Neuronal stem cell (in vitro differentiated cells): ENCODE results near the gene ABCC9.

Experiments used
- DNase-seq: peaks from one replicate; pipeline ENCODE4 v3.0.0-alpha.2; 2013; ENCODE audit warnings: low spot score
- H2AFZ ChIP-seq: one replicate; pipeline ENCODE4 v1.6.1; 2013; ENCODE audit warnings: mild to moderate bottlenecking, low read length, inconsistent platforms
- H2AK5ac ChIP-seq: 2 replicates; pipeline ENCODE4 v1.6.1; 2013; ENCODE audit warnings: low read depth, mild to moderate bottlenecking, inconsistent platforms, low read length, moderate library complexity, mixed read lengths
- H2BK120ac ChIP-seq: 2 replicates; pipeline ENCODE4 v1.6.1; 2013; ENCODE audit warnings: low read depth, mild to moderate bottlenecking, inconsistent platforms, low read length, moderate library complexity, mixed read lengths
- H2BK12ac ChIP-seq: one replicate; pipeline ENCODE4 v1.6.1; 2013; ENCODE audit warnings: low read length, inconsistent platforms
- H2BK15ac ChIP-seq: 2 replicates; pipeline ENCODE4 v1.6.1; 2013; ENCODE audit warnings: mild to moderate bottlenecking, low read length, inconsistent platforms, mixed read lengths
- H2BK5ac ChIP-seq: one replicate; pipeline ENCODE4 v1.6.1; 2013; ENCODE audit warnings: inconsistent platforms, mild to moderate bottlenecking, low read length, moderate library complexity
- H3K14ac ChIP-seq: one replicate; pipeline ENCODE4 v1.6.1; 2013; ENCODE audit warnings: low read length, inconsistent platforms
- H3K18ac ChIP-seq: 2 replicates; pipeline ENCODE4 v1.6.1; 2013; ENCODE audit warnings: low read length, inconsistent platforms
- H3K23ac ChIP-seq: 2 replicates; pipeline ENCODE4 v1.6.1; 2013; ENCODE audit warnings: low read depth, mild to moderate bottlenecking, mixed read lengths, low read length, inconsistent platforms; ENCODE audit not compliant: poor library complexity
- H3K27ac ChIP-seq: replicated peaks from 3 replicates; pipeline ENCODE4 v1.5.1; 2013; ENCODE audit warnings: low read length, inconsistent platforms
- H3K27me3 ChIP-seq, 3 experiments: 2 replicates each; pipeline ENCODE4 v1.6.1; 2013; ENCODE audit warnings: low read length in 3 of 3, mild to moderate bottlenecking in 2 of 3, inconsistent platforms in 1 of 3, low read depth in 1 of 3, mixed read lengths in 1 of 3, moderate library complexity in 1 of 3; ENCODE audit not compliant: control insufficient read depth in 3 of 3, insufficient read depth in 3 of 3
- H3K36me3 ChIP-seq, 2 donors: replicated peaks in 1 of 2; 2 replicates each; pipeline ENCODE4 v1.6.1; 2013; ENCODE audit warnings: low read length in 2 of 2; ENCODE audit not compliant: control insufficient read depth in 2 of 2, insufficient read depth in 2 of 2
- H3K4ac ChIP-seq: 2 replicates; pipeline ENCODE4 v1.6.1; 2013; ENCODE audit warnings: inconsistent platforms, mild to moderate bottlenecking, low read length, moderate library complexity
- H3K4me1 ChIP-seq, 2 donors: 1 replicate in 1 of 2; 2 replicates in 1 of 2; pipeline ENCODE4 v1.6.1; 2013; ENCODE audit warnings: low read length in 2 of 2, low read depth in 1 of 2; ENCODE audit not compliant: control insufficient read depth in 2 of 2, insufficient read depth in 1 of 2
- H3K4me2 ChIP-seq: one replicate; pipeline ENCODE4 v1.6.1; 2013; ENCODE audit warnings: mild to moderate bottlenecking, low read length, inconsistent platforms; ENCODE audit not compliant: insufficient read depth, poor library complexity, severe bottlenecking
- H3K4me3 ChIP-seq, 2 donors: 2 replicates each; pipeline ENCODE4 v1.5.1; 2013; ENCODE audit warnings: low read length in 2 of 2, mild to moderate bottlenecking in 2 of 2, inconsistent platforms in 1 of 2, moderate library complexity in 1 of 2
- H3K79me1 ChIP-seq: one replicate; pipeline ENCODE4 v1.6.1; 2013; ENCODE audit warnings: low read depth, mild to moderate bottlenecking, inconsistent platforms, low read length, moderate library complexity
- H3K9ac ChIP-seq: one replicate; pipeline ENCODE4 v1.6.1; 2013; ENCODE audit warnings: mild to moderate bottlenecking, low read depth, low read length, inconsistent platforms; ENCODE audit not compliant: poor library complexity
- H3K9me3 ChIP-seq, 2 donors: replicated peaks in 1 of 2; 2 replicates each; pipeline versions ENCODE3 to v1.6.1; 2013; ENCODE audit warnings: low read length in 2 of 2, mild to moderate bottlenecking in 2 of 2, inconsistent platforms in 1 of 2, low read depth in 1 of 2, mixed read lengths in 1 of 2, moderate library complexity in 1 of 2; ENCODE audit not compliant: control insufficient read depth in 2 of 2, insufficient read depth in 1 of 2
- H4K8ac ChIP-seq: one replicate; pipeline ENCODE4 v1.6.1; 2013; ENCODE audit warnings: low read depth, mild to moderate bottlenecking, inconsistent platforms, low read length, moderate library complexity
- H4K91ac ChIP-seq: one replicate; pipeline ENCODE4 v1.6.1; 2013; ENCODE audit warnings: low read length, low read depth, mild to moderate bottlenecking, inconsistent platforms; ENCODE audit not compliant: poor library complexity
- WGBS, 2 donors: extraction: QIAGEN DNeasy Blood & Tissue Kit; methylation state at CpG; one replicate each; pipeline ENCODE4 v1.1.7; 2013; ENCODE audit warnings: missing lambda C conversion rate in 2 of 2, mixed read lengths in 1 of 2; ENCODE audit not compliant: insufficient read length in 2 of 2, insufficient replicate concordance in 1 of 2; ENCODE audit errors: extremely low coverage in 2 of 2; 5-methylcytosine and 5-hydroxymethylcytosine counted together

ABCC9 gene

DNA sequence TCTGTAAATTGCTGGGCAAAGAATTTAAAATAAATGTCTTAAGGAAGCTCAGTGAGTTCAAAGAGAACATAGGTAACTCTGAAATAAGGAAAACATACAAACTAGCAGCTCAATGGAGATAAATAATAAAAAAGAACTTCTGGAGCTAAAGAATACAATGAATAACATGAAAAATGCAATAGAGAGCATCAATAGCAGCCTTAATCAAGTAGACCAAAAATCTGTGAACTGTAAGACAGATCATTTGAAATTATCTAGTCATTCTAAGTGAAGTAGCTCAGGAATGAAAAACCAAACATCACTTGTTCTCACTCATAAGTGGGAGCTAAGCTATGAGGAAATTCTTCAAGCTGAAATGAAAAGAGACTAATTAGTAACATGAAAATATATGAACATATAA lies 5.8 kb upstream of the ABCC9 start:
- no peak overlapping the region for H3K4me2 ChIP-seq
- no peak overlapping the region for H2BK5ac ChIP-seq
- DNase-seq: no peak
- no peak overlapping the region for H3K4me3 ChIP-seq
- H2AFZ ChIP-seq: no peak overlapping the region
- peaks cover 0 to 5% (median 0%) of the 10 kb centered on the region in 3 experiments for H3K27me3 ChIP-seq
- H3K79me1 ChIP-seq: no peaks in the 10 kb centered on the region
- H2BK120ac ChIP-seq: no peak overlapping the region
- H3K14ac ChIP-seq: no peak overlapping the region
- no peak overlapping the region for H3K23ac ChIP-seq
- H2BK12ac ChIP-seq: no peak overlapping the region
- H3K18ac ChIP-seq: no peak overlapping the region
- H3K9ac ChIP-seq: no peak overlapping the region
- H2AK5ac ChIP-seq: no peak overlapping the region
- H3K9me3 ChIP-seq: peaks cover 2 to 35% of the 10 kb centered on the region in 2 donors
- H2BK15ac ChIP-seq: no peak overlapping the region
- H3K4ac ChIP-seq: no peak overlapping the region
- no peak overlapping the region for H3K27ac ChIP-seq
- H4K91ac ChIP-seq: no peak overlapping the region
- H4K8ac ChIP-seq: no peak overlapping the region
- H3K4me1 ChIP-seq: no peaks in the 10 kb centered on the region
- no peaks in the 10 kb centered on the region for H3K36me3 ChIP-seq

DNA sequence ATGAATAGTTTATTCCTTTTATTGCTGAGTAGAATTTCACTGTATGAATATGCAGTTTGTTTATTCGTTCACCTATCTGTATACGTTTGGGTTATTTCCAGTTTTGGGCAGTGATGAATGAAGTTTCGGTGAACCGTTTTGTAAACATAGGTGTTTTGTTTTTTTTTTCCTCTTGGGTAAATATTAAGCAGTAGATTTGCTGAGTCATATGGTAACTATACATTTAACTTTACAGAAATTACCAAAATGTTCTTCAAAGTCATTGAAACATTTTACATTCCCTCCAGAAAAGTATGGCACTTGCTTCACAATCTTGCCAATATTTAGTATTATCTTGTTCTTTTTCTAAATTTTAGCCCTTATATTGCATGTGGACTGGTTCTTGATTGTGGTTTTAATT lies 3.8 kb upstream of the ABCC9 start:
- H3K4me3 ChIP-seq: no peak overlapping the region
- no peak overlapping the region for H2BK15ac ChIP-seq
- no peaks in the 10 kb centered on the region for H3K36me3 ChIP-seq
- no peak overlapping the region for H3K23ac ChIP-seq
- H3K9me3 ChIP-seq: peaks cover 2 to 37% of the 10 kb centered on the region in 2 donors
- no peaks in the 10 kb centered on the region for H3K79me1 ChIP-seq
- no peaks in the 10 kb centered on the region for H3K4me1 ChIP-seq
- no peak overlapping the region for H4K8ac ChIP-seq
- H2AK5ac ChIP-seq: no peak overlapping the region
- peaks cover 0 to 21% (median 0%) of the 10 kb centered on the region in 3 experiments for H3K27me3 ChIP-seq
- no peak overlapping the region for H3K4ac ChIP-seq
- no peak overlapping the region for H2AFZ ChIP-seq
- H3K18ac ChIP-seq: no peak overlapping the region
- no peak overlapping the region for H2BK5ac ChIP-seq
- H2BK120ac ChIP-seq: no peak overlapping the region
- H2BK12ac ChIP-seq: no peak overlapping the region
- DNase-seq: no peak
- H3K27ac ChIP-seq: no peak overlapping the region
- no peak overlapping the region for H4K91ac ChIP-seq
- no peak overlapping the region for H3K14ac ChIP-seq
- no peak overlapping the region for H3K4me2 ChIP-seq
- WGBS, 2 donors: no CpG with 5 or more reads among the region's 4 CpGs
- H3K9ac ChIP-seq: no peak overlapping the region

- no peaks in the 10 kb centered on the region for H3K4me1 ChIP-seq
- no peak overlapping the region for H3K14ac ChIP-seq
- DNase-seq: no peak
- H4K8ac ChIP-seq: no peak overlapping the region
- H2BK12ac ChIP-seq: no peak overlapping the region
- H3K79me1 ChIP-seq: no peaks in the 10 kb centered on the region
- H3K18ac ChIP-seq: peak overlapping the region; percentile 31
- no peak overlapping the region for H3K27ac ChIP-seq
- no peak overlapping the region for H4K91ac ChIP-seq
- no CpG with 5 or more reads among the region's 11 CpGs for WGBS, 2 donors
- no peak overlapping the region for H3K23ac ChIP-seq
- peak overlapping the region; percentile 93 for H3K4me2 ChIP-seq
- no peak overlapping the region for H2BK120ac ChIP-seq
- H3K9me3 ChIP-seq: peaks cover 2 to 33% of the 10 kb centered on the region in 2 donors
- peaks cover 0 to 23% (median 0%) of the 10 kb centered on the region in 3 experiments for H3K27me3 ChIP-seq
- H2AFZ ChIP-seq: no peak overlapping the region
- peak overlapping the region in 1 of 2 donors; percentile 77 for H3K4me3 ChIP-seq
- no peak overlapping the region for H2BK15ac ChIP-seq
- no peak overlapping the region for H2AK5ac ChIP-seq
- no peak overlapping the region for H3K9ac ChIP-seq
- H3K36me3 ChIP-seq: no peaks in the 10 kb centered on the region
- no peak overlapping the region for H3K4ac ChIP-seq
- H2BK5ac ChIP-seq: no peak overlapping the region
Observed at GRCh38 chr12:21942377-21942703, 1.1 kb upstream of the ABCC9 start.

DNA sequence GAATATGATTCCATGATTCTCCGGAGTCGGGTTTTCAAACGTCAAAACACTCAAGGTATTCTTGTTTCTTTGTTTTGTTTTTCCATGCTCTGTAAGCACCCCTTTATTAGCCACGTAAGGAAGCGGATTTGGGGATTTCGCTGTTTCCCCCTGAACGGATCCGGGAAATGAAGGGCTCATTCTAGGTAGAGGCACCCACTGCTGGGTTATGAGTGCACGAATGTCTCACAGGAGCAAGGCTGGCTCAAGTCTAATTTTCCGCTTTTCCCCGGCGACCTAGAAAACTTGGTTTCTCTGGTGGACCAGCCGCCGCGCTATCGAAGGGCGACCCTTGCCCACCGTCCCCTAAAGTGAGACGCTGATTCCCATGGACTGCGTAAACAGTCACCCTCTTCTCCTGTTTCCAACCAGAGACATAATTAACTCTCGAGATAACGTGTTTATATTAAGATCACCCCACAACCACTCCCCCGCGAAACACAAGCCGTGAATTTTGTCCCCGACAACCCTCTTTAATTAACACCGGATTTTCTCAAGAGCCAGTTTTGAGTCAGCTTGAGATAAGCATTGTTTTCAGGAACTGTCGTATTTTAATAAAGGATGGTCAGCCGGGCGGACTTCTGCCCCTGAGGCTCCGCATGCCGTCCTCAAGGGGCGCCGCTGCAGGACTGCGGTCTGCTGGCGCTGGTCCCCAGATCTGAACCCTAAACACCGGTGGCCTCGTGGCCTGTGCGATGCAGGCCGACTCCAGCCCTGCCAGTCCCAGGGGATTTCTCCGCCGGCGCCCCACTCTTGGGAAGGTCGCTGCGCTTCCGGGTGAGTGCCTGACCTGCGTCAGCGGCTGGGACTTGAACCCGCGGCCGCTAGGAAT lies 515 bp upstream of the ABCC9 start:
- H4K8ac ChIP-seq: no peak overlapping the region
- no peak overlapping the region for H2BK120ac ChIP-seq
- H4K91ac ChIP-seq: no peak overlapping the region
- peak overlapping the region; percentile 93 for H3K4me2 ChIP-seq
- H3K27ac ChIP-seq: no peak overlapping the region
- H3K79me1 ChIP-seq: no peaks in the 10 kb centered on the region
- no peaks in the 10 kb centered on the region for H3K4me1 ChIP-seq
- no peaks in the 10 kb centered on the region for H3K36me3 ChIP-seq
- H3K9me3 ChIP-seq: peaks cover 2 to 29% of the 10 kb centered on the region in 2 donors
- no peak overlapping the region for H3K14ac ChIP-seq
- H2AK5ac ChIP-seq: no peak overlapping the region
- no peak overlapping the region for H2BK5ac ChIP-seq
- peak overlapping the region; percentile 31 for H3K18ac ChIP-seq
- no peak overlapping the region for H3K23ac ChIP-seq
- no peak overlapping the region for H2BK12ac ChIP-seq
- no CpG with 5 or more reads among the region's 51 CpGs for WGBS, 2 donors
- DNase-seq: peak; percentile 32
- H2BK15ac ChIP-seq: no peak overlapping the region
- peak overlapping the region in 1 of 2 donors; percentile 77 for H3K4me3 ChIP-seq
- peaks cover 0 to 23% (median 0%) of the 10 kb centered on the region in 3 experiments for H3K27me3 ChIP-seq
- H2AFZ ChIP-seq: peak overlapping the region; percentile 28
- H3K9ac ChIP-seq: no peak overlapping the region
- H3K4ac ChIP-seq: no peak overlapping the region
